ENCODE data around the gene SHC2.

The SHC2 gene

GRCh38 chr19:402786-403185, 58.0 kb downstream of the SHC2 start:
- Histone ChIP-seq H3K9me2 (replicated peaks; ENCODE audit: low read depth, low read length) (no peaks in the 10 kb centered on the region), H3K27me3 (ENCODE audit: insufficient read depth, low read length, poor library complexity, severe bottlenecking) (no peaks in the 10 kb centered on the region), H3K79me2 (ENCODE audit: insufficient read depth, low read length) (no peaks in the 10 kb centered on the region), H4K20me1 (ENCODE audit: insufficient read depth, low read length, poor library complexity, severe bottlenecking) (no peaks in the 10 kb centered on the region), H3K9me3 (ENCODE audit: insufficient read depth, low read depth, low read length) (peaks cover 6% of the 10 kb centered on the region; the same call in 1 of the 2 replicates), H3K4me3 (ENCODE audit: low read length, poor library complexity, severe bottlenecking) (no peak overlapping the region), H2AFZ (ENCODE audit: low read length) (no peak overlapping the region), H3K4me1 (ENCODE audit: insufficient read depth, low read length, poor library complexity, severe bottlenecking) (no peaks in the 10 kb centered on the region), H3F3A (ENCODE audit: low read depth) (no peaks in the 10 kb centered on the region), H3K36me3 (ENCODE audit: insufficient read depth, low read length) (no peaks in the 10 kb centered on the region), H3K9ac (ENCODE audit: low read depth, low read length, poor library complexity, severe bottlenecking) (no peak overlapping the region), H3K4me2 (ENCODE audit: low read depth, low read length, poor library complexity, severe bottlenecking) (no peak overlapping the region)
- TF ChIP-seq EZH2phosphoT487 (IDR thresholded peaks at IDR 0.05; ENCODE audit: borderline replicate concordance) (no peak), CTCF (conservative IDR thresholded peaks at IDR 0.05; ENCODE audit: low read length) (no peak)

GRCh38 chr19:401866-402511, 58.8 kb downstream of the SHC2 start:
- no peak overlapping the region for H3K9ac ChIP-seq (ENCODE audit: low read depth, low read length, poor library complexity, severe bottlenecking)
- H4K20me1 ChIP-seq (ENCODE audit: insufficient read depth, low read length, poor library complexity, severe bottlenecking) = no peaks in the 10 kb centered on the region
- H3K4me1 ChIP-seq (ENCODE audit: insufficient read depth, low read length, poor library complexity, severe bottlenecking) = no peaks in the 10 kb centered on the region
- no peaks in the 10 kb centered on the region for H3K27me3 ChIP-seq (ENCODE audit: insufficient read depth, low read length, poor library complexity, severe bottlenecking)
- no peak overlapping the region for H3K4me3 ChIP-seq (ENCODE audit: low read length, poor library complexity, severe bottlenecking)
- H3K79me2 ChIP-seq (ENCODE audit: insufficient read depth, low read length) = no peaks in the 10 kb centered on the region
- H3K9me2 ChIP-seq (replicated peaks; ENCODE audit: low read depth, low read length) = no peaks in the 10 kb centered on the region
- no peak overlapping the region for H3K4me2 ChIP-seq (ENCODE audit: low read depth, low read length, poor library complexity, severe bottlenecking)
- no peak for TF ChIP-seq EZH2phosphoT487 (IDR thresholded peaks at IDR 0.05; ENCODE audit: borderline replicate concordance)
- TF ChIP-seq CTCF (conservative IDR thresholded peaks at IDR 0.05; ENCODE audit: low read length) = no peak
- H2AFZ ChIP-seq (ENCODE audit: low read length) = no peak overlapping the region
- H3K9me3 ChIP-seq (ENCODE audit: insufficient read depth, low read depth, low read length) = peaks cover 10% of the 10 kb centered on the region; the same call in 1 of the 2 replicates
- H3F3A ChIP-seq (ENCODE audit: low read depth) = no peaks in the 10 kb centered on the region
- H3K36me3 ChIP-seq (ENCODE audit: insufficient read depth, low read length) = no peaks in the 10 kb centered on the region

DNA sequence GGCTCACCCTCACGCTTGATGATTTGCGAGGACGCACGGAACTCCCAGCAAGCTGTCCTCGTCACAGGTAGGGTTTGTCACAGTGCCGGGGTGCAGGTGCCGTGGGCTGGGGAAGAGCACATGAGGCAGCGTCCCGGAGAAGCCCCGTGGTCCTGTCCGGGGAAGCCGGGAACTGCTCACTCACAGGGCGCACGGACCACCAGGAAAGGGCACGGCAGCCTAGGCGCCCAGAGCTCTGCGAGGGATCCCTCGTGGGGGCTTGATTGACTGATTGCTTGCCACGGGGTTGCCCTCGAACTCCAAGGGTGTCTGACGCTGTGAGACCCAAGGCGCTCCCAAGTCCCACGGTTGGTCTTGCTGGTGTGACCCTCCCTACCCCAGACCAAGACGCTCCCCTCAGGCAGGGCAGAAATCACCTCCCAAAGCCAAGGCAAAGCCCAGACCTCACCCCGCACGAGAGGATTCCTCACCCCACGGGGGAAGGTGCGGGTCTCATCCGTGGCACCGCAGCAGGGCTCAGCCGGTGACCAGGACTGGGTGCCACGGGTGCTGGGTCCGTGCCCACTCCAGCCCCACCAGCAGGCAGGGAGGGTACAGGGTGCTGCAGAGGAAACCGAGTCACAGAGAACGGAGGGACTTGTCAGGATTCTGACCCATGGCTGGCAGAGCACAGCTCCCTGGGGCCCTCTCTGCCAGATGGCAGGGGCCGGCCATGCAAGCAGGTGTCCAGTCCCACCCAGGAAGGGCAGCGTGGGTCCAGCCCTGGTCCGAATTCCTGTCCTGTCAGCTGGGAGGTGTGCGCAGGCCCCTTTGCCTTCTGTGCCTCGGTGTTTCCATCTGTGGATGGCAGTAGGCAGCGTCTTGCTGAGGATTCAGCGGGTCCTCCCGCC, 59.6 kb downstream of the SHC2 start:
- Histone ChIP-seq H3K4me1 (ENCODE audit: insufficient read depth, low read length, poor library complexity, severe bottlenecking) (no peaks in the 10 kb centered on the region), H3K4me3 (ENCODE audit: low read length, poor library complexity, severe bottlenecking) (no peak overlapping the region), H3K9me3 (ENCODE audit: insufficient read depth, low read depth, low read length) (peaks cover 12% of the 10 kb centered on the region; the same call in 1 of the 2 replicates), H3K9ac (ENCODE audit: low read depth, low read length, poor library complexity, severe bottlenecking) (no peak overlapping the region), H3K4me2 (ENCODE audit: low read depth, low read length, poor library complexity, severe bottlenecking) (no peak overlapping the region), H3K79me2 (ENCODE audit: insufficient read depth, low read length) (no peaks in the 10 kb centered on the region), H3K27me3 (ENCODE audit: insufficient read depth, low read length, poor library complexity, severe bottlenecking) (no peaks in the 10 kb centered on the region), H3K9me2 (replicated peaks; ENCODE audit: low read depth, low read length) (no peaks in the 10 kb centered on the region), H3K36me3 (ENCODE audit: insufficient read depth, low read length) (no peaks in the 10 kb centered on the region), H3F3A (ENCODE audit: low read depth) (no peaks in the 10 kb centered on the region), H2AFZ (ENCODE audit: low read length) (no peak overlapping the region), H4K20me1 (ENCODE audit: insufficient read depth, low read length, poor library complexity, severe bottlenecking) (no peaks in the 10 kb centered on the region)
- no peak for TF ChIP-seq CTCF (conservative IDR thresholded peaks at IDR 0.05; ENCODE audit: low read length)
- TF ChIP-seq EZH2phosphoT487 (IDR thresholded peaks at IDR 0.05; ENCODE audit: borderline replicate concordance) = no peak

All from Loucy (cell line).